OCI-LY3 (cell line): ENCODE results near the gene AVL9.

ENCODE experiments used
- H2AFZ ChIP-seq: fragments of 200-600, 300-600 bp; shearing (Covaris generic); 2 replicates; pipeline ENCODE4 v1.6.0; 2014; ENCODE audit warnings: antibody characterized with exemption, low read depth, low read length
- H3K27ac ChIP-seq: fragments of 200-600, 300-600 bp; sonication (generic); 2 replicates; pipeline ENCODE4 v1.5.1; 2014; ENCODE audit warnings: mild to moderate bottlenecking, low read length, moderate library complexity, mixed read lengths
- H3K27me3 ChIP-seq: fragments of 200-600, 300-600 bp; sonication (generic); 2 replicates; pipeline ENCODE4 v1.6.1; 2014; ENCODE audit warnings: low read depth, low read length, mixed read lengths
- H3K36me3 ChIP-seq: fragments of 200-600, 300-600 bp; sonication (generic); replicated peaks from 2 replicates; pipeline ENCODE3; 2014; ENCODE audit warnings: low read depth, low read length, mixed read lengths
- H3K4me1 ChIP-seq: fragments of 300-600, 200-600 bp; sonication (generic); 2 replicates; pipeline ENCODE4 v1.6.1; 2014; ENCODE audit warnings: low read length, mixed read lengths
- H3K4me2 ChIP-seq: fragments of 200-600, 300-600 bp; sonication (generic); 2 replicates; pipeline ENCODE4 v1.6.1; 2014; ENCODE audit warnings: low read length, mixed read lengths
- H3K4me3 ChIP-seq: fragments of 300-600, 200-600 bp; sonication (generic); 2 replicates; pipeline ENCODE4 v1.5.1; 2014; ENCODE audit warnings: antibody characterized with exemption, mild to moderate bottlenecking, low read length, moderate library complexity
- H3K79me2 ChIP-seq: fragments of 300-600, 200-600 bp; shearing (Covaris generic); 2 replicates; pipeline ENCODE4 v1.6.1; 2014; ENCODE audit warnings: mild to moderate bottlenecking, low read length, mixed read lengths
- H3K9ac ChIP-seq: fragments of 300-600, 200-600 bp; shearing (Covaris generic); 2 replicates; pipeline ENCODE4 v1.6.0; 2014; ENCODE audit warnings: mild to moderate bottlenecking, low read length, moderate library complexity
- H3K9me3 ChIP-seq: fragments of 200-600, 300-600 bp; shearing (Covaris generic); 2 replicates; pipeline ENCODE4 v1.6.1; 2014; ENCODE audit warnings: low read length, mixed read lengths; ENCODE audit not compliant: insufficient read depth
- H4K20me1 ChIP-seq: fragments of 200-600, 300-600 bp; sonication (generic); 2 replicates; pipeline ENCODE4 v1.6.1; 2016; ENCODE audit warnings: low read length, mixed read lengths; ENCODE audit not compliant: insufficient read depth
- EZH2phosphoT487 ChIP-seq: fragments of 200-600 bp; shearing (Covaris generic); IDR thresholded peaks from 2 replicates; pipeline ENCODE4 v1.6.1; 2018; ENCODE audit warnings: antibody characterized with exemption, mixed run types, low read depth
- TF ChIP-seq, protein P1 (sequence below): fragments of 200-600, 300-600 bp; sonication (generic); IDR thresholded peaks from 2 replicates; pipeline ENCODE4 v1.5.1; 2014; ENCODE audit warnings: antibody characterized with exemption, low read length, low read depth

AVL9 gene

DNA sequence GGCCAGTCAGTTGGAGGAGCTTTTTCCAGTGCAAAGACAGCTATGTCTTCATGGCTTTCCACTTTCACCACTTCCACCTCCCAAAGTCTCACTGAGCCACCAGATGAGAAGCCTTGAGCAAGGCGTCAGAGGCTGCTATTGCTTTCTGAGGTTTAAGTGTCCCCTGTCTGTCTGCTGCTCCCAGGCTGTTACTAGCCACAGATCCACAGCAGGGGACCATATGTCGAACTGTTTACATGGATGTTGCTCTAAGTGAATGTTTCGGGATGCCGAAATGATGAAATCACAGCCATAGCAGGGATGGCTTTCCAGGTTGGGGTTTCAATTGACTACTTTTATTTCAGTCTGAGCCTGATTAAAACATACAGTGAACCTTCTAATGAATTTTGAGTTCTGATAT is 88.5 kb downstream of the AVL9 start:
- Histone ChIP-seq H3K4me2 (no peak overlapping the region), H3K27me3 (no peaks in the 10 kb centered on the region), H3K9ac (no peak overlapping the region), H3K36me3 (peaks cover 14% of the 10 kb centered on the region), H2AFZ (no peak overlapping the region), H3K4me3 (no peak overlapping the region), H4K20me1 (no peaks in the 10 kb centered on the region), H3K79me2 (no peaks in the 10 kb centered on the region), H3K27ac (no peak overlapping the region), H3K4me1 (no peaks in the 10 kb centered on the region), H3K9me3 (no peaks in the 10 kb centered on the region)
- TF ChIP-seq, protein P1, sequence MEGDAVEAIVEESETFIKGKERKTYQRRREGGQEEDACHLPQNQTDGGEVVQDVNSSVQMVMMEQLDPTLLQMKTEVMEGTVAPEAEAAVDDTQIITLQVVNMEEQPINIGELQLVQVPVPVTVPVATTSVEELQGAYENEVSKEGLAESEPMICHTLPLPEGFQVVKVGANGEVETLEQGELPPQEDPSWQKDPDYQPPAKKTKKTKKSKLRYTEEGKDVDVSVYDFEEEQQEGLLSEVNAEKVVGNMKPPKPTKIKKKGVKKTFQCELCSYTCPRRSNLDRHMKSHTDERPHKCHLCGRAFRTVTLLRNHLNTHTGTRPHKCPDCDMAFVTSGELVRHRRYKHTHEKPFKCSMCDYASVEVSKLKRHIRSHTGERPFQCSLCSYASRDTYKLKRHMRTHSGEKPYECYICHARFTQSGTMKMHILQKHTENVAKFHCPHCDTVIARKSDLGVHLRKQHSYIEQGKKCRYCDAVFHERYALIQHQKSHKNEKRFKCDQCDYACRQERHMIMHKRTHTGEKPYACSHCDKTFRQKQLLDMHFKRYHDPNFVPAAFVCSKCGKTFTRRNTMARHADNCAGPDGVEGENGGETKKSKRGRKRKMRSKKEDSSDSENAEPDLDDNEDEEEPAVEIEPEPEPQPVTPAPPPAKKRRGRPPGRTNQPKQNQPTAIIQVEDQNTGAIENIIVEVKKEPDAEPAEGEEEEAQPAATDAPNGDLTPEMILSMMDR: no peak
- TF ChIP-seq EZH2phosphoT487: no peak

DNA sequence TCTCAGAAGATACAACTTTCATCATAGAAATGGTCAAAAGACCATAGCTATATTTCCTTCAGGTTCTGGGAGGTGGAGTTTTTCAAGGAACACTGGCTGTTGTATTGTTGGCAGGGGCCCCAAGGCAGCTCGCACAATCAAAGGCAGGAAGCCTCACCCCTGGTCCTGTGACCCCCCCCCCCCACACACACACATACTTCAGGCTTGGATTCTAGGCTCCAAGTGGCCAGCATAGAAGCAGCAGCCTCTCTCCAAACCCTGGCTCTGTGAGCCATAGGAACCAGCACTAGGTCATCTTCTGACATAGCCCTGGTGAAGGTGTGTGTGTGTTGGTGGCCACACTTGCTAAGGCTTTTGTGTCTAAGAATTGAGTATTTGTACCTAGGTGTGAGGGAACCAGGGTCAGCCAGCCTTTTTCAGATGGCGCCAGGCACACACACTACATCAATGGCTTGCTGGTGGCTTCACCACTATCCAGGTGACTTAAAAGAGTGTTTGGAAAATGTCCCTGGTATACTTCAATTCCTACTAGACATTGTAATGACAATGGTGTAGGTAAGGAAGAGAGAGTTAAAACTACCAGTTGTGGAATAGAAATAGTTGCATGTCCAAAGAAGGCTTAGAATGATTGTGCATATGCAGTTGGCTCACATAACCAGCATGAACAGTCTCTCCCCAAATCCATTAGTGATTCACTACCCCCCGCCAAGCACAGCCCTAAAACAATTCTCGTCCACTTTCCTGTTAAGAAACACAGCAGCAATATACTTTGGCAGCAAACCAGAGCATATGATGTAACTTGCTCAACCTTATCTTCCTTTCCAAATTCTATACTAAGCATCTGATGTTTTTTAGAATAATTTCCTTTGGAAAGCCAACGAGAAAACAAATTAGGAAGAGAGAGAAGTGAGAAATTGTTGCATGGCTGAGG is 91.3 kb downstream of the AVL9 start:
- H2AFZ ChIP-seq: no peak overlapping the region
- TF ChIP-seq EZH2phosphoT487: no peak
- TF ChIP-seq, protein P1: no peak
- no peaks in the 10 kb centered on the region for H3K4me1 ChIP-seq
- no peaks in the 10 kb centered on the region for H3K27me3 ChIP-seq
- H3K79me2 ChIP-seq: no peaks in the 10 kb centered on the region
- H3K4me3 ChIP-seq: no peak overlapping the region
- no peaks in the 10 kb centered on the region for H4K20me1 ChIP-seq
- H3K27ac ChIP-seq: no peak overlapping the region
- no peak overlapping the region for H3K4me2 ChIP-seq
- no peaks in the 10 kb centered on the region for H3K9me3 ChIP-seq
- peaks cover 7% of the 10 kb centered on the region for H3K36me3 ChIP-seq
- H3K9ac ChIP-seq: no peak overlapping the region

DNA sequence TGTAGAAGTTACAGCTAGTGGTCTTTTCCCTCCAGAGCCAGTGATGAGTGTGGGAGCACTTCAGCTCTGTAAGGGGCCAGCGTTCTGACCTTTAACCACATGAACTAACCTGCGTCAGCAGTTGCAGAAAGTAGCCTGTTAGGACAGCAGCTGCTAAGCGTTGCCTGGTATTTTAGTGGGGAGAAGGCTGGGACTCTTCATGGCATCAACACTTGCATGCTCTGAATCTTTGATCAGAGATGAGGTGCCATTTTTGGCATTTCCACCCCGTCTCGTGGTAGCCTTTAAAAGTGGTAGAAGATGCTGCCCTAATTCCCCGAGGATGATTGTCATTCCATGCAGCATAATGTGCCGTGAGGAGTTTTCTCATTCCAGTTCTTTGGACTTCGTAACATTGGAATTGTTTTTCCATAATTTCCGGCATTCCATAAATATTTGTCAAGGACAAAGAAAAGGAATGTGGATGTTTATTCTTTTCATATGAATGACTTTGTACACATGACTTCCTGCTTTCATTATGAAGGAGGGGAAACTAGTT is 92.2 kb downstream of the AVL9 start:
- H3K36me3 ChIP-seq: peaks cover 7% of the 10 kb centered on the region
- no peak overlapping the region for H2AFZ ChIP-seq
- no peak overlapping the region for H3K4me3 ChIP-seq
- no peaks in the 10 kb centered on the region for H3K4me1 ChIP-seq
- H3K4me2 ChIP-seq: no peak overlapping the region
- H3K27me3 ChIP-seq: no peaks in the 10 kb centered on the region
- no peaks in the 10 kb centered on the region for H3K9me3 ChIP-seq
- no peaks in the 10 kb centered on the region for H3K79me2 ChIP-seq
- H3K27ac ChIP-seq: no peak overlapping the region
- no peak for TF ChIP-seq EZH2phosphoT487
- TF ChIP-seq, protein P1: no peak
- no peaks in the 10 kb centered on the region for H4K20me1 ChIP-seq
- H3K9ac ChIP-seq: no peak overlapping the region

DNA sequence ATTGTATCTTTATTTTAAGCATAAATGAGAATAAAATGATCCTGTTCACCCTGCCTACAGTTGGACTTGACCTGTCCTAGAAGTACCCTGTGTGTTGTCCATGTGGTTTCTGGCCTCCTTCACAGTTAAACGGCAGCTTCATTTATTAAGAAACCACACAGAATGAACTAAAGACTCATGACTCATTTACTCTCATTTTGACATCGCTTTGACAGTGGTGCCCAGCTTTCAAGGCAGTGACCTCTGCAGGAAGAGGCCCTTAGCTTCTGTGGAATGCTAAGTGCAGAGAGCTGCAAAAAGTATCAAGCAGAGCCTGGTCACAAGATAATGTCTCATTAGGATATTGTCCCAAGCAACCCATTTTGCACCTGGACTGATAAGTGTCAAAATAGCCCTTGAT is 93.4 kb downstream of the AVL9 start:
- Histone ChIP-seq H3K79me2 (no peaks in the 10 kb centered on the region), H2AFZ (no peak overlapping the region), H3K27me3 (no peaks in the 10 kb centered on the region), H3K4me3 (no peak overlapping the region), H3K27ac (no peak overlapping the region), H3K4me2 (no peak overlapping the region), H3K36me3 (peaks cover 7% of the 10 kb centered on the region), H4K20me1 (no peaks in the 10 kb centered on the region), H3K9me3 (no peaks in the 10 kb centered on the region), H3K9ac (no peak overlapping the region), H3K4me1 (no peaks in the 10 kb centered on the region)
- TF ChIP-seq, protein P1: no peak
- no peak for TF ChIP-seq EZH2phosphoT487
